GM11168 (cell line): Measurements from ENCODE around the gene RPP30.
"Not testable (repeated sequence)": the region's sequence is repeated elsewhere in the genome, so short reads cannot be mapped to it uniquely, and the experiment has no call there.

Source experiments
- in situ Hi-C: fragments of 300-500 bp; cut with MboI; formaldehyde crosslinking; loops from one replicate; pipeline ENCODE4 v1.12.0; 2022; ENCODE audit warnings: low sequenced_read_pairs; ENCODE audit not compliant: unreplicated experiment

RPP30 gene

DNA sequence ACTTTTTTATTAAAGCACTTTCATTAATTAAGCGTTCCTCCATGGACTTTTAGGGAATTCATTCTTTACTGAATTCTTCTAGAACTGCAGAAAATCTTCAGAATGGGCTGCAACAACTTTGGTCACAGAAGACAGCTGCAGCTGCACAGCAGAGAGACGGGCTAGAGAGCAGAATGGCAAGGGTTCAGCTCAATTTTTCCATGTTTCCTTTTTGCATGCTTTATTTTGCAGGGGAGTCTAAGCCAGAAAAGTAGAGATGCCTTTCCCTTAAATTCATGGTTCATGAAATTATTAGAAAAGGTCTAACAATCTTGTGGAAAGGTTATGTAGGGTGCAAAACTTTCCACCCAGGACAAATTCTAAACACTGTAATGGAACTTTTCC, 64.5 kb downstream of the RPP30 start:
- in situ Hi-C loops = no loop called here

- in situ Hi-C loops = no loop called here
Observed at GRCh38 chr10:90937645-90938258, 66.0 kb downstream of the RPP30 start.

DNA sequence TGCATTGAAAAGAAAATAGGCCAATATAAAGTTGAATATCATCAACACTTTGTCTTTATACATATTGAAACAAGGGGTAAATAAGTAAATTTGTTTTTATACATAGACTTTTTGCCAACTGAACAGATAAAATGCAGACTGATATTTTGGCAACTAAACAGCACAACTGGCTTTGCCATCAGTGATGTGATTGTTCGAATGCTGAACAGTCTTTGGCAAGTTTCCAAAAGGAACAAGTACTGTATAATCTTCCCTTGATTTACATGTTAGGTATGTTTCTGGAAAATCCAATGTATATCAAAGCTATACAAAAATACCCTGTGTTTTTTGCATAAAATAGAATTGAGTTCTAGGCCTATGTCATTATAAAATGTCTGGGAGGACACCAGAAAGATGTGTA, 67.3 kb downstream of the RPP30 start:
- in situ Hi-C loops = no loop called here

DNA sequence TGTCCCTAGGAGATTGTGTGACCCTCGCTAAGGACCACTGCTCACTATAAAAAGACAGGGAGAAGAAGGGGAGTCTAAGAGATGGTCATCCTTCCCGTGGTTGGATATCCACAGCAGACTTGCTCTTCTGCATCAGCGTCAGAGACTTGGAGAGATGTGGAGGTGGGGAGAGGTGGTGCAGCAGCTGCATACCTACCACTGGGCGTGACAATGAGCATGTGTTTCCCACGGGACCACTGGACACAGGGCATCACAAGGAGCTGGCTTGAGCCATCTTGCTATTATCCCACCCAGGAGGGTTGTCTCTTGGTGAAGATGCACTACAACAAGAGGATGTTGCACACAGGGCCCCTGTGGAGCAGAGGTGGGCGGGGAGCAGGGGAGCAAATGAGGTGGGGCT, 67.9 kb downstream of the RPP30 start:
- in situ Hi-C loops = no loop called here

- in situ Hi-C loops = not testable (repeated sequence)
Observed at GRCh38 chr10:90942980-90943379, 71.2 kb downstream of the RPP30 start.

DNA sequence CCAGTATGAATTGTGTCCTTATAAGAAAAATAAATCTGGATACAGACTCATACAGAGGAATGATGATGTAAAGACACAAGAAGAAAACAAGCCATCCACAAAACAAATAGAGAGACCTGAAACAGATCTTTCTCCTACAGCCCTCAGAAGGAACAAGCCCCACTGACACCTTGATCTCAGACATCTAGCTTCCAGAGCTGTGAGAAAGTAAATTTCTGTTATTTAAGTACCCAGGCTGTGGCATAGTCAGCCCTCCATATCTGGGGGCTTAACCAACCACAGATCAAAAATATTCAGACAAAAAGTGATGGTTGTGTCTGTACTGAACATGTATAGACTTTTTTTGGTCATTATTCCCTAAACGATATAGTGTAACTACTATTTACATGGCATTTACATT, 73.0 kb downstream of the RPP30 start:
- in situ Hi-C loops = no loop called here

GRCh38 chr10:90945491-90946070, 73.8 kb downstream of the RPP30 start:
- in situ Hi-C loops = no loop called here

- in situ Hi-C loops = no loop called here
Observed at GRCh38 chr10:90947030-90947960, 75.5 kb downstream of the RPP30 start.
